OCI-LY7 (cell line): ENCODE measurements around the gene MAEA. TPM values are rescaled to one million over a fixed set of nuclear protein-coding genes. Genes with fewer than 3 reads are reported as not detected.

Experiments used
- BruUV-seq: library from RNA; stranded (reverse); fragments of 400-500 nt; replicated peaks from 2 replicates; lab custom pipeline; 2021; lab: Mats Ljungman, UMichigan
- CTCF ChIA-PET: fragments of 300-600 bp; sonication (Branson Sonifier 250); formaldehyde crosslinking; loops from one replicate; lab custom pipeline; 2022; ENCODE audit warnings: antibody characterized with exemption; ENCODE audit not compliant: unreplicated experiment; lab: Charles Lee
- POLR2A ChIA-PET: fragments of 300-600 bp; sonication (Branson Sonifier 250); formaldehyde crosslinking; loops from one replicate; lab custom pipeline; 2022; ENCODE audit warnings: antibody characterized with exemption; lab: Charles Lee
- DNase-seq: peaks from one replicate; pipeline ENCODE4 v3.0.0-alpha.2; 2015; ENCODE audit warnings: low spot score
- H2AFZ ChIP-seq: fragments of 200-600 bp; sonication (generic), shearing (Covaris generic); 2 replicates; pipeline ENCODE4 v1.6.1; 2014; ENCODE audit warnings: mild to moderate bottlenecking, antibody characterized with exemption, low read length, moderate library complexity
- H3K27ac ChIP-seq: fragments of 200-600 bp; sonication (generic); 2 replicates; pipeline ENCODE4 v1.5.1; 2014; ENCODE audit warnings: mixed run types, low read depth, mild to moderate bottlenecking, moderate library complexity, low read length, inconsistent platforms; ENCODE audit not compliant: poor library complexity, severe bottlenecking
- H3K36me3 ChIP-seq: fragments of 200-600 bp; sonication (generic); 2 replicates; pipeline ENCODE4 v1.6.1; 2014; ENCODE audit warnings: mild to moderate bottlenecking, antibody characterized with exemption, low read length, moderate library complexity, mixed read lengths; ENCODE audit not compliant: insufficient read depth
- H3K4me1 ChIP-seq: fragments of 200-600 bp; sonication (generic); 2 replicates; pipeline ENCODE4 v1.5.1; 2014; ENCODE audit warnings: mild to moderate bottlenecking, low read length; ENCODE audit not compliant: insufficient read depth, poor library complexity, severe bottlenecking
- H3K4me2 ChIP-seq: fragments of 200-600 bp; sonication (generic); 2 replicates; pipeline ENCODE4 v1.6.1; 2014; ENCODE audit warnings: mild to moderate bottlenecking, low read length
- H3K4me3 ChIP-seq: fragments of 200-600 bp; sonication (generic); 2 replicates; pipeline ENCODE4 v1.5.1; 2014; ENCODE audit warnings: mild to moderate bottlenecking, low read depth, low read length; ENCODE audit not compliant: poor library complexity, severe bottlenecking
- H3K79me2 ChIP-seq: fragments of 200-600 bp; sonication (generic); 2 replicates; pipeline ENCODE4 v1.6.1; 2016; ENCODE audit warnings: low read depth, mild to moderate bottlenecking, low read length, moderate library complexity, mixed read lengths; ENCODE audit not compliant: insufficient read depth
- H3K9me2 ChIP-seq: fragments of 200-600 bp; sonication (generic); 2 replicates; pipeline ENCODE4 v1.6.1; 2016; ENCODE audit warnings: mild to moderate bottlenecking, low read length, mixed read lengths; ENCODE audit not compliant: insufficient read depth
- H3K9me3 ChIP-seq: fragments of 200-600 bp; sonication (generic); 2 replicates; pipeline ENCODE4 v1.6.1; 2014; ENCODE audit warnings: mild to moderate bottlenecking, mixed run types, low read length, mixed read lengths
- H4K20me1 ChIP-seq: fragments of 200-600 bp; sonication (generic); 2 replicates; pipeline ENCODE4 v1.6.1; 2014; ENCODE audit warnings: mild to moderate bottlenecking, antibody characterized with exemption, low read length, moderate library complexity, mixed read lengths; ENCODE audit not compliant: insufficient read depth
- CTCF ChIP-seq: fragments of 200-600 bp; sonication (generic); conservative IDR thresholded peaks from 2 replicates; pipeline ENCODE4 v1.5.1; 2014; ENCODE audit warnings: mild to moderate bottlenecking, antibody characterized with exemption, low read length, moderate library complexity, mixed read lengths
- EZH2phosphoT487 ChIP-seq: fragments of 200-600 bp; sonication (generic); IDR thresholded peaks from 2 replicates; pipeline ENCODE4 v1.6.1; 2018; ENCODE audit warnings: low read depth, borderline replicate concordance, mild to moderate bottlenecking, mixed run types, antibody characterized with exemption, low read length, moderate library complexity, mixed read lengths
- intact Hi-C: fragments of 100-400 bp; cut with micrococcal nuclease; formaldehyde crosslinking; loops from one replicate; pipeline ENCODE4 v1.10.0; 2022; ENCODE audit not compliant: unreplicated experiment
- total RNA-seq, 2 experiments: library from RNA; depleted of rRNA in 1 of 2; stranded (reverse); fragments of >200 nt in 1 of 2; shearing (Covaris generic) in 1 of 2; gene quantifications; 2 replicates each; pipeline ENCODE4 v1.2.3, GENCODE V29; 2014 to 2022

MAEA gene
- total RNA-seq, 2 experiments from 2014 or later: 53.2 to 59.3 TPM

GRCh38 chr4:1361431-1361830 lies 71.7 kb downstream of the MAEA start:
- H3K4me3 ChIP-seq: no peak overlapping the region
- H3K79me2 ChIP-seq: no peaks in the 10 kb centered on the region
- H3K27ac ChIP-seq: no peak overlapping the region
- no peak overlapping the region for H3K4me2 ChIP-seq
- no peaks in the 10 kb centered on the region for H3K4me1 ChIP-seq
- no peak overlapping the region for H2AFZ ChIP-seq
- H3K9me3 ChIP-seq: no peaks in the 10 kb centered on the region
- peaks cover 23% of the 10 kb centered on the region for H3K36me3 ChIP-seq
- ChIA-PET CTCF (no interaction called here), POLR2A (no interaction called here)
- H4K20me1 ChIP-seq: no peaks in the 10 kb centered on the region
- BruUV-seq: no TSS peak
- intact Hi-C loops: no loop called here
- no peaks in the 10 kb centered on the region for H3K9me2 ChIP-seq
- TF ChIP-seq EZH2phosphoT487: no peak
- TF ChIP-seq CTCF: no peak
- DNase-seq: no peak

- no peak for DNase-seq
- no peak overlapping the region for H3K4me2 ChIP-seq
- no peaks in the 10 kb centered on the region for H3K9me2 ChIP-seq
- H3K4me3 ChIP-seq: no peak overlapping the region
- H3K27ac ChIP-seq: no peak overlapping the region
- H3K9me3 ChIP-seq: no peaks in the 10 kb centered on the region
- H3K4me1 ChIP-seq: no peaks in the 10 kb centered on the region
- no peaks in the 10 kb centered on the region for H4K20me1 ChIP-seq
- CTCF ChIA-PET: no interaction called here
- peaks cover 19% of the 10 kb centered on the region for H3K36me3 ChIP-seq
- H2AFZ ChIP-seq: no peak overlapping the region
- BruUV-seq: no TSS peak
- POLR2A ChIA-PET: no interaction called here
- TF ChIP-seq EZH2phosphoT487 (no peak), CTCF (no peak)
- intact Hi-C loops: no loop called here
- no peaks in the 10 kb centered on the region for H3K79me2 ChIP-seq
Observed at GRCh38 chr4:1362046-1362445, 72.4 kb downstream of the MAEA start.

- H2AFZ ChIP-seq: no peak overlapping the region
- TF ChIP-seq EZH2phosphoT487: no peak
- TF ChIP-seq CTCF: no peak
- no peak overlapping the region for H3K27ac ChIP-seq
- no peaks in the 10 kb centered on the region for H3K79me2 ChIP-seq
- no peaks in the 10 kb centered on the region for H3K9me3 ChIP-seq
- DNase-seq: no peak
- no peak overlapping the region for H3K4me3 ChIP-seq
- H3K4me1 ChIP-seq: no peaks in the 10 kb centered on the region
- CTCF ChIA-PET: no interaction called here
- no peaks in the 10 kb centered on the region for H4K20me1 ChIP-seq
- H3K4me2 ChIP-seq: no peak overlapping the region
- intact Hi-C loops: no loop called here
- no TSS peak for BruUV-seq
- H3K36me3 ChIP-seq: peaks cover 19% of the 10 kb centered on the region
- H3K9me2 ChIP-seq: no peaks in the 10 kb centered on the region
- POLR2A ChIA-PET: no interaction called here
Observed at GRCh38 chr4:1362521-1362920, 72.8 kb downstream of the MAEA start.
